SK-N-SH (cell line): ENCODE data around the gene ADCYAP1R1. TPM values are rescaled to one million over a fixed set of nuclear protein-coding genes. Genes with fewer than 3 reads are reported as not detected.

ENCODE experiments used
- CTCF ChIA-PET: fragments of 300-600, 350-600 bp; formaldehyde crosslinking; extraction: SDS; loops from one replicate; lab custom pipeline; 2021; lab: Yijun Ruan, JAX
- POLR2A ChIA-PET: fragments of 350-600 bp; sonication (Branson Sonifier 250); formaldehyde crosslinking; extraction: SDS; loops from one replicate; lab custom pipeline; 2020; ENCODE audit warnings: antibody characterized with exemption, inconsistent platforms; lab: Yijun Ruan, JAX
- DNase-seq: peaks from one replicate; pipeline ENCODE4 v3.0.0; 2012
- H2AFZ ChIP-seq: fragments of 200-600 bp; sonication (generic); 2 replicates; pipeline ENCODE4 v1.8.1; 2016; ENCODE audit warnings: antibody characterized with exemption, mild to moderate bottlenecking, low read depth
- H3F3A ChIP-seq: fragments of 200-600 bp; sonication (generic); replicated peaks from 2 replicates; pipeline ENCODE3; 2016; ENCODE audit warnings: antibody characterized with exemption, mild to moderate bottlenecking; ENCODE audit not compliant: insufficient read depth
- H3K27ac ChIP-seq, 2 experiments: fragments of 200-500 bp in 1 of 2; fragments of 200-600 bp in 1 of 2; sonication (Bioruptor generic) in 1 of 2; sonication (generic), shearing (Covaris generic) in 1 of 2; 2 replicates each; pipeline versions ENCODE4 v1.5.1 to v1.6.1; 2014 to 2016; ENCODE audit warnings: low read depth in 2 of 2, inconsistent platforms in 1 of 2, low read length in 1 of 2, mild to moderate bottlenecking in 1 of 2, mixed read lengths in 1 of 2
- H3K27me3 ChIP-seq: fragments of 200-600 bp; sonication (generic), shearing (Covaris generic); 2 replicates; pipeline ENCODE4 v1.6.1; 2016; ENCODE audit warnings: mixed run types; ENCODE audit not compliant: insufficient read depth
- H3K36me3 ChIP-seq, 2 experiments: fragments of 200-500 bp in 1 of 2; fragments of 200-600 bp in 1 of 2; sonication (Bioruptor generic) in 1 of 2; sonication (generic) in 1 of 2; replicated peaks in 1 of 2; 2 replicates each; pipeline versions ENCODE3 to v1.5.1; 2014 to 2016; ENCODE audit warnings: low read length in 1 of 2, mild to moderate bottlenecking in 1 of 2; ENCODE audit not compliant: insufficient read depth in 2 of 2, control insufficient read depth in 1 of 2
- H3K4me1 ChIP-seq, 2 experiments: fragments of 200-500 bp in 1 of 2; fragments of 200-600 bp in 1 of 2; sonication (Bioruptor generic) in 1 of 2; sonication (generic), shearing (Covaris generic) in 1 of 2; 2 replicates each; pipeline versions ENCODE4 v1.5.1 to v1.6.1; 2014 to 2016; ENCODE audit warnings: low read depth in 1 of 2, low read length in 1 of 2, mixed run types in 1 of 2; ENCODE audit not compliant: insufficient read depth in 2 of 2, control insufficient read depth in 1 of 2
- H3K4me2 ChIP-seq: fragments of 200-600 bp; sonication (generic), shearing (Covaris generic); 2 replicates; pipeline ENCODE4 v1.6.1; 2017; ENCODE audit warnings: mixed run types
- H3K4me3 ChIP-seq, 2 experiments: fragments of 200-500 bp in 1 of 2; fragments of 200-600 bp in 1 of 2; sonication (Bioruptor generic) in 1 of 2; sonication (generic), shearing (Covaris generic) in 1 of 2; 2 replicates each; pipeline versions ENCODE4 v1.5.1 to v1.8.1; 2014 to 2016; ENCODE audit warnings: low read depth in 2 of 2, inconsistent platforms in 1 of 2, low read length in 1 of 2, mild to moderate bottlenecking in 1 of 2, mixed read lengths in 1 of 2, moderate library complexity in 1 of 2
- H3K79me2 ChIP-seq: fragments of 200-600 bp; sonication (generic); 2 replicates; pipeline ENCODE4 v1.8.1; 2017; ENCODE audit warnings: mild to moderate bottlenecking; ENCODE audit not compliant: insufficient read depth
- H3K9ac ChIP-seq: fragments of 200-600 bp; sonication (generic); 2 replicates; pipeline ENCODE4 v1.6.1; 2017; ENCODE audit warnings: mixed run types
- H3K9me2 ChIP-seq: fragments of 200-600 bp; sonication (generic); 2 replicates; pipeline ENCODE4 v1.6.1; 2017; ENCODE audit warnings: mixed run types
- H3K9me3 ChIP-seq: fragments of 200-600 bp; sonication (generic); 2 replicates; pipeline ENCODE4 v1.6.1; 2017; ENCODE audit warnings: mixed run types, mild to moderate bottlenecking, moderate library complexity
- H4K20me1 ChIP-seq: fragments of 200-600 bp; sonication (generic); 2 replicates; pipeline ENCODE4 v1.6.1; 2017; ENCODE audit warnings: mild to moderate bottlenecking, mixed run types; ENCODE audit not compliant: insufficient read depth
- CHD2 ChIP-seq: fragments of 150-350 bp; IDR thresholded peaks from 2 replicates; pipeline ENCODE4 v1.6.1; 2018; ENCODE audit warnings: low read length; ENCODE audit not compliant: partially characterized antibody
- FOSL2 ChIP-seq: IDR thresholded peaks from 2 replicates; pipeline ENCODE4 v1.4.0; 2012; ENCODE audit warnings: low read depth, mild to moderate bottlenecking, moderate library complexity, borderline replicate concordance
- FOXM1 ChIP-seq: IDR thresholded peaks from 2 replicates; pipeline ENCODE4 v1.4.0; 2012; ENCODE audit warnings: low read depth, mild to moderate bottlenecking
- GABPA ChIP-seq: IDR thresholded peaks from 2 replicates; pipeline ENCODE4 v1.4.0; 2012; ENCODE audit warnings: low read depth, mild to moderate bottlenecking
- GATA2 ChIP-seq: sonication (generic); formaldehyde crosslinking; IDR thresholded peaks from 2 replicates; pipeline ENCODE4 v1.5.0; 2020; ENCODE audit warnings: mild to moderate bottlenecking, missing genetic modification reagents
- JUND ChIP-seq: IDR thresholded peaks from 2 replicates; pipeline ENCODE4 v1.4.0; 2012
- MEF2A ChIP-seq: IDR thresholded peaks from 2 replicates; pipeline ENCODE4 v1.4.0; 2012; ENCODE audit warnings: low read depth, borderline replicate concordance
- POLR2AphosphoS5 ChIP-seq: IDR thresholded peaks from 2 replicates; pipeline ENCODE4 v1.6.1; 2012; ENCODE audit warnings: low read depth, low read length
- SIN3A ChIP-seq: IDR thresholded peaks from 2 replicates; pipeline ENCODE4 v1.6.1; 2012; ENCODE audit warnings: low read depth, mild to moderate bottlenecking, low read length, moderate library complexity, borderline replicate concordance
- TAF1 ChIP-seq: IDR thresholded peaks from 2 replicates; pipeline ENCODE4 v1.6.1; 2012; ENCODE audit warnings: low read depth, mild to moderate bottlenecking, low read length, moderate library complexity, borderline replicate concordance
- TCF12 ChIP-seq: IDR thresholded peaks from 2 replicates; pipeline ENCODE4 v1.4.0; 2012
- YY1 ChIP-seq: IDR thresholded peaks from 2 replicates; pipeline ENCODE4 v1.4.0; 2012; ENCODE audit warnings: low read depth, mild to moderate bottlenecking
- WGBS: methylation state at CpG from one replicate; pipeline ENCODE4 v1.1.6; 2017; ENCODE audit warnings: low lambda C conversion rate; 5-methylcytosine and 5-hydroxymethylcytosine counted together
- polyA plus RNA-seq, 3 experiments: library from polyadenylated mRNA; depleted of rRNA; stranded (reverse); fragments of >200 nt; gene quantifications; 2 replicates each; pipeline ENCODE4 v1.2.3, GENCODE V29; 2012
- TF ChIP-seq, protein P1 (sequence below): fragments of 150-350 bp; IDR thresholded peaks from 2 replicates; pipeline ENCODE4 v1.6.1; 2016; ENCODE audit warnings: mild to moderate bottlenecking, low read depth, low read length
- TF ChIP-seq, protein P2 (sequence below): fragments of 200-600 bp; sonication (generic); IDR thresholded peaks from 2 replicates; pipeline ENCODE4 v1.6.1; 2017; ENCODE audit warnings: antibody characterized with exemption, mild to moderate bottlenecking, moderate library complexity
- TF ChIP-seq, protein P3 (sequence below): IDR thresholded peaks from 2 replicates; pipeline ENCODE4 v1.4.0; 2012; ENCODE audit warnings: low read depth
- TF ChIP-seq, protein P4 (sequence below): fragments of 150-350 bp; IDR thresholded peaks from 2 replicates; pipeline ENCODE4 v1.6.1; 2017; ENCODE audit warnings: antibody characterized with exemption, low read length, low read depth, borderline replicate concordance
- TF ChIP-seq, protein P5 (sequence below): IDR thresholded peaks from 2 replicates; pipeline ENCODE4 v1.4.0; 2012; ENCODE audit warnings: low read depth, borderline replicate concordance

The ADCYAP1R1 gene
- polyA plus RNA-seq, 1 of the 3 experiments (the other 2 are of a cell fraction) = 0.08 TPM

DNA sequence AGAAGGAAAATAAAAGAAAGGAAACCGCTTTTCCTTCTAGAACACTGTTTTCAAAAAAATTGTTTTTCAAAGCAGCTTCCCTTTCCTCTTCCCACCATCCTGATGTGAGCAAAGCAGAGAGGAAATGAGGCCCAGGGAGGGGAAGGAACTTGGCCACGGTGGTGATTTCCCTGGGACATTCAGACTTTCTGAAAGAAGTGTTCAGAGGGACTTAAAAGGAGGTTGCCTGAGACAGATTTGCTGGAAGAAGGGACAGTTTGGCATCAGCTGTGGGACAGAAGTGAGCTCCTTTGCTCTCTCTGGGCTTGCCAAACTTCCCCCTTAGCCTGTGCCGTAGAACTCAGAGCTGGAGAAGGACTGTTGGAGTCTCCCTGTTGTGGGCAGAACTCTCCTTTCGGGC, 30.3 kb downstream of the ADCYAP1R1 start:
- WGBS = 26% methylated on average over 4 of the region's 4 CpGs
- Histone ChIP-seq H3K9me3 (no peaks in the 10 kb centered on the region), H3K27ac (no peak overlapping the region), H3K36me3 (no peaks in the 10 kb centered on the region), H3K9ac (no peak overlapping the region), H3F3A (no peaks in the 10 kb centered on the region), H3K4me3 (no peak overlapping the region), H3K4me2 (no peak overlapping the region), H3K27me3 (peaks cover 33% of the 10 kb centered on the region; the same call in 1 of the 2 replicates), H3K9me2 (no peaks in the 10 kb centered on the region), H4K20me1 (no peaks in the 10 kb centered on the region), H3K4me1 (no peaks in the 10 kb centered on the region; a peak in 1 of 4 replicates), H3K79me2 (no peaks in the 10 kb centered on the region), H2AFZ (no peak overlapping the region)
- DNase-seq = no peak
- CTCF ChIA-PET = interaction anchor here (1.1 to 7.0 kb wide), 5 partner anchors 22 to 519 kb away, joined by 3 to 38 read pairs (median 3); no protein-coding TSS in a partner anchor
- TF ChIP-seq CHD2 (no peak), YY1 (no peak), SIN3A (no peak), TAF1 (no peak), MEF2A (no peak), POLR2AphosphoS5 (no peak), FOSL2 (no peak)
- TF ChIP-seq, protein P1, sequence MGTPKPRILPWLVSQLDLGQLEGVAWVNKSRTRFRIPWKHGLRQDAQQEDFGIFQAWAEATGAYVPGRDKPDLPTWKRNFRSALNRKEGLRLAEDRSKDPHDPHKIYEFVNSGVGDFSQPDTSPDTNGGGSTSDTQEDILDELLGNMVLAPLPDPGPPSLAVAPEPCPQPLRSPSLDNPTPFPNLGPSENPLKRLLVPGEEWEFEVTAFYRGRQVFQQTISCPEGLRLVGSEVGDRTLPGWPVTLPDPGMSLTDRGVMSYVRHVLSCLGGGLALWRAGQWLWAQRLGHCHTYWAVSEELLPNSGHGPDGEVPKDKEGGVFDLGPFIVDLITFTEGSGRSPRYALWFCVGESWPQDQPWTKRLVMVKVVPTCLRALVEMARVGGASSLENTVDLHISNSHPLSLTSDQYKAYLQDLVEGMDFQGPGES = no peak
- TF ChIP-seq, protein P2, sequence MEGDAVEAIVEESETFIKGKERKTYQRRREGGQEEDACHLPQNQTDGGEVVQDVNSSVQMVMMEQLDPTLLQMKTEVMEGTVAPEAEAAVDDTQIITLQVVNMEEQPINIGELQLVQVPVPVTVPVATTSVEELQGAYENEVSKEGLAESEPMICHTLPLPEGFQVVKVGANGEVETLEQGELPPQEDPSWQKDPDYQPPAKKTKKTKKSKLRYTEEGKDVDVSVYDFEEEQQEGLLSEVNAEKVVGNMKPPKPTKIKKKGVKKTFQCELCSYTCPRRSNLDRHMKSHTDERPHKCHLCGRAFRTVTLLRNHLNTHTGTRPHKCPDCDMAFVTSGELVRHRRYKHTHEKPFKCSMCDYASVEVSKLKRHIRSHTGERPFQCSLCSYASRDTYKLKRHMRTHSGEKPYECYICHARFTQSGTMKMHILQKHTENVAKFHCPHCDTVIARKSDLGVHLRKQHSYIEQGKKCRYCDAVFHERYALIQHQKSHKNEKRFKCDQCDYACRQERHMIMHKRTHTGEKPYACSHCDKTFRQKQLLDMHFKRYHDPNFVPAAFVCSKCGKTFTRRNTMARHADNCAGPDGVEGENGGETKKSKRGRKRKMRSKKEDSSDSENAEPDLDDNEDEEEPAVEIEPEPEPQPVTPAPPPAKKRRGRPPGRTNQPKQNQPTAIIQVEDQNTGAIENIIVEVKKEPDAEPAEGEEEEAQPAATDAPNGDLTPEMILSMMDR = no peak
- TF ChIP-seq, protein P3, sequence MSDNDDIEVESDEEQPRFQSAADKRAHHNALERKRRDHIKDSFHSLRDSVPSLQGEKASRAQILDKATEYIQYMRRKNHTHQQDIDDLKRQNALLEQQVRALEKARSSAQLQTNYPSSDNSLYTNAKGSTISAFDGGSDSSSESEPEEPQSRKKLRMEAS = no peak
- TF ChIP-seq, protein P4, sequence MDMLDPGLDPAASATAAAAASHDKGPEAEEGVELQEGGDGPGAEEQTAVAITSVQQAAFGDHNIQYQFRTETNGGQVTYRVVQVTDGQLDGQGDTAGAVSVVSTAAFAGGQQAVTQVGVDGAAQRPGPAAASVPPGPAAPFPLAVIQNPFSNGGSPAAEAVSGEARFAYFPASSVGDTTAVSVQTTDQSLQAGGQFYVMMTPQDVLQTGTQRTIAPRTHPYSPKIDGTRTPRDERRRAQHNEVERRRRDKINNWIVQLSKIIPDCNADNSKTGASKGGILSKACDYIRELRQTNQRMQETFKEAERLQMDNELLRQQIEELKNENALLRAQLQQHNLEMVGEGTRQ = no peak
- POLR2A ChIA-PET = no interaction called here

DNA sequence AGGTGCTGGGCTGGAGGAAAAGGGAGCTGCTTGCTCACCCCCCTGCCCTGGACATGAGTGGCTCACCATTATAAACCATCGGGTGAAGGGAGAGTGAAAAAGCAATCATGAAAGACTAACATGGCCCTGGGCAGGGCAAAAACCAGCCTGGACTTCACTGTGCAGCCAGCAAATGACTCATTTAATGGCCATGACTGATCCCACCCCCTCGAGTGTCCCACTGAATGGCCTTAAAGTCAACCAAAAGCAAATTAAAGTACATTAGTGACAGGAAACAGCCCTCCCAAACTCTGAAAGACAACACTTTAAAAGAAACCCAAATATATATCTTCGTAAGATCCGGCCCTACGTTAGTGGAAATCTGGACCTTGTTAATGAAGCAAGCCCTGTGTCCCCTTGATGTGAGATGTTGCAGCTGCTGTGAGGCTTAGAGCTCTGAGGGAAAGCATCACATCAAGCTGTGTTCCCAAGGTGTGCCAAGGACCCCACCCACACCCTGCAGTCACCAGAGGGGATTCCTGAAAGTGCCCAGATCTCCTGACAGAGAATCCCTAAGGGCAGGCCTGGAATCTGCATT, 31.2 kb downstream of the ADCYAP1R1 start:
- H3K4me3 ChIP-seq = no peak overlapping the region
- CTCF ChIA-PET = interaction anchor here (0.7 to 7.0 kb wide), 6 partner anchors 21 to 565 kb away, joined by 3 to 38 read pairs (median 6); no protein-coding TSS in a partner anchor
- no peaks in the 10 kb centered on the region for H4K20me1 ChIP-seq
- H3K9ac ChIP-seq = no peak overlapping the region
- H3K9me3 ChIP-seq = no peaks in the 10 kb centered on the region
- no peaks in the 10 kb centered on the region for H3K9me2 ChIP-seq
- no peak for DNase-seq
- no peaks in the 10 kb centered on the region for H3K36me3 ChIP-seq
- no peak overlapping the region for H2AFZ ChIP-seq
- 50% methylated on average over 5 of the region's 5 CpGs for WGBS
- H3K79me2 ChIP-seq = no peaks in the 10 kb centered on the region
- H3K4me1 ChIP-seq = no peaks in the 10 kb centered on the region; a peak in 1 of 4 replicates
- TF ChIP-seq GATA2 (CRISPR knock-in tag) = no peak
- no peak for TF ChIP-seq JUND
- TF ChIP-seq GABPA = no peak
- TF ChIP-seq TCF12 = no peak
- TF ChIP-seq, protein P2 = no peak
- TF ChIP-seq POLR2AphosphoS5 = no peak
- no peak for TF ChIP-seq SIN3A
- no peak for TF ChIP-seq CHD2
- TF ChIP-seq, protein P5, sequence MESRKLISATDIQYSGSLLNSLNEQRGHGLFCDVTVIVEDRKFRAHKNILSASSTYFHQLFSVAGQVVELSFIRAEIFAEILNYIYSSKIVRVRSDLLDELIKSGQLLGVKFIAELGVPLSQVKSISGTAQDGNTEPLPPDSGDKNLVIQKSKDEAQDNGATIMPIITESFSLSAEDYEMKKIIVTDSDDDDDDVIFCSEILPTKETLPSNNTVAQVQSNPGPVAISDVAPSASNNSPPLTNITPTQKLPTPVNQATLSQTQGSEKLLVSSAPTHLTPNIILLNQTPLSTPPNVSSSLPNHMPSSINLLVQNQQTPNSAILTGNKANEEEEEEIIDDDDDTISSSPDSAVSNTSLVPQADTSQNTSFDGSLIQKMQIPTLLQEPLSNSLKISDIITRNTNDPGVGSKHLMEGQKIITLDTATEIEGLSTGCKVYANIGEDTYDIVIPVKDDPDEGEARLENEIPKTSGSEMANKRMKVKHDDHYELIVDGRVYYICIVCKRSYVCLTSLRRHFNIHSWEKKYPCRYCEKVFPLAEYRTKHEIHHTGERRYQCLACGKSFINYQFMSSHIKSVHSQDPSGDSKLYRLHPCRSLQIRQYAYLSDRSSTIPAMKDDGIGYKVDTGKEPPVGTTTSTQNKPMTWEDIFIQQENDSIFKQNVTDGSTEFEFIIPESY = no peak
- TF ChIP-seq FOXM1 = no peak
- TF ChIP-seq MEF2A = no peak
- H3K4me2 ChIP-seq = no peak overlapping the region
- H3K27ac ChIP-seq = no peak overlapping the region
- H3K27me3 ChIP-seq = peaks cover 33% of the 10 kb centered on the region; the same call in 1 of the 2 replicates
- H3F3A ChIP-seq = no peaks in the 10 kb centered on the region
- POLR2A ChIA-PET = no interaction called here
